NT2/D1 (cell line): ENCODE results near the gene SCTR.

Experiments
- YY1 ChIP-seq: IDR thresholded peaks from 2 replicates; pipeline ENCODE4 v1.6.1; 2011; ENCODE audit not compliant: insufficient read length, insufficient read depth
- ZNF274 ChIP-seq: IDR thresholded peaks from 2 replicates; pipeline ENCODE4 v1.6.1; 2011; ENCODE audit warnings: mild to moderate bottlenecking, low read depth, low read length

- TF ChIP-seq YY1 (no peak), ZNF274 (no peak)
These were observed 38.8 kb downstream of the SCTR start for GRCh38 chr2:119485336-119486110.
